ENCODE results near the gene AGPAT3. TPM values are rescaled to one million over a fixed set of nuclear protein-coding genes. Genes with fewer than 3 reads are reported as not detected.
A peak's percentile ranks its signal among the peaks of the same experiment; 100 is the strongest.

AGPAT3 gene
- total RNA-seq, 1 experiment from 2014 or later, result 58.3 TPM

DNA sequence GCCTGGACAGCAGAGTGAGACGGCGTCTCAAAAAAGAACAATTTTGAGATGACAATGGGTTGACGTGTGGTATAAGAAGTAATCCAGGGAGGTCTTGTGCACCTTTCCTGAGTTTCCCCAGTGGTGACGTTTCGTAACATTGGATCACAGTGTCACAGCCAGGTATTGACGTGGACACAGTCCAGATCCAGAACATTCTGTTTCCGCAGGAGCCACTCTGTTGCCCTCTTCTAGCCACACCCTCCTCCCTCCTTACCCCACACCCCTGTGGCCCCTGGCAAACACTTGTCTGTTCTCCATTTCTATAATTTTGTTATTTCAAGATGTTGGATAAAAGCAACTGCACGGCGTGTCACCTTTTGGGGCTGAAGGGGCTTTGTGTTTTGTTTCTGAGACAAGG lies 140.6 kb downstream of the AGPAT3 start:
- no peak overlapping the region for H3K4me3 Mint-ChIP-seq (ENCODE audit: unreplicated experiment)
- BruUV-seq (replicated peaks), result no TSS peak
- H3K27me3 Mint-ChIP-seq (ENCODE audit: insufficient read depth, unreplicated experiment), result no peaks in the 10 kb centered on the region
- H3K27ac Mint-ChIP-seq (ENCODE audit: low read depth, unreplicated experiment), result peak overlapping the region; percentile 80
- DNase-seq (ENCODE audit: unreplicated experiment), result peak; percentile 14
- intact Hi-C loops (cut with micrococcal nuclease), result no loop called here
- CTCF ChIA-PET, result no interaction called here
- peaks cover 14% of the 10 kb centered on the region for H3K4me1 Mint-ChIP-seq (ENCODE audit: insufficient read depth, unreplicated experiment)
- TF ChIP-seq, protein P1, sequence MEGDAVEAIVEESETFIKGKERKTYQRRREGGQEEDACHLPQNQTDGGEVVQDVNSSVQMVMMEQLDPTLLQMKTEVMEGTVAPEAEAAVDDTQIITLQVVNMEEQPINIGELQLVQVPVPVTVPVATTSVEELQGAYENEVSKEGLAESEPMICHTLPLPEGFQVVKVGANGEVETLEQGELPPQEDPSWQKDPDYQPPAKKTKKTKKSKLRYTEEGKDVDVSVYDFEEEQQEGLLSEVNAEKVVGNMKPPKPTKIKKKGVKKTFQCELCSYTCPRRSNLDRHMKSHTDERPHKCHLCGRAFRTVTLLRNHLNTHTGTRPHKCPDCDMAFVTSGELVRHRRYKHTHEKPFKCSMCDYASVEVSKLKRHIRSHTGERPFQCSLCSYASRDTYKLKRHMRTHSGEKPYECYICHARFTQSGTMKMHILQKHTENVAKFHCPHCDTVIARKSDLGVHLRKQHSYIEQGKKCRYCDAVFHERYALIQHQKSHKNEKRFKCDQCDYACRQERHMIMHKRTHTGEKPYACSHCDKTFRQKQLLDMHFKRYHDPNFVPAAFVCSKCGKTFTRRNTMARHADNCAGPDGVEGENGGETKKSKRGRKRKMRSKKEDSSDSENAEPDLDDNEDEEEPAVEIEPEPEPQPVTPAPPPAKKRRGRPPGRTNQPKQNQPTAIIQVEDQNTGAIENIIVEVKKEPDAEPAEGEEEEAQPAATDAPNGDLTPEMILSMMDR (IDR thresholded peaks at IDR 0.05; ENCODE audit: unreplicated experiment), result no peak
- no peaks in the 10 kb centered on the region for H3K9me3 Mint-ChIP-seq (ENCODE audit: unreplicated experiment)
- POLR2A ChIA-PET, result interaction anchor here (0.7 to 1.0 kb wide), 2 partner anchors 15 to 223 kb away, joined by 3 to 4 read pairs; no protein-coding TSS in a partner anchor
- no peaks in the 10 kb centered on the region for H3K36me3 Mint-ChIP-seq (ENCODE audit: insufficient read depth, unreplicated experiment)

DNA sequence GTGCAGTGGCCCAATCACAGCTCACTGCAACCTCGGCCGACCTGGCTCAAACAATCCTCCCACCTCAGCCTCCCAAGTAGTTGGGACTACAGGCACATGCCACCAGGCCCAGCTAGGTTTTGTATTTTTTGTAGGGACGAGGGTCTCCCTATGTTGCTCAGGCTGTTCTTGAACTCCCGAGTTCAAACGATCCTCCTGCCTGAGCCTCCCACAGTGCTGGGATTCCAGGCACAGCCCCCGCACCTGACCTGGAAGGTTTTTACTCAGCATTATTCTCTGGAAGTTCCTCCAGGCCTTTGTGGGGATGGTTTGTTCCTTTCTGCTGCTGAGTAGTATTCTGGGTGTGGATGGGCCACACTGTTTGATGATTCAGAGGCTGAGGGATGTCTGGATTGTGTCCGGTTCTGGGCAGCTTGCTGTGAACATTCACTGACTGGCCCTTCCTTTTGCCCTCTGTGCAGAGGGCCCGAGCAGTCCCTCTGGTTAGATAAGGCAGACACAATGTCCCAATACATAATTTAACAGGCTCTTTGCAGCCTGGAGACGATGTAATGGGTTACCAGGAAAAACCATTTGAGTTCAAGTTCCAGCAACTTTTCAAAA lies 141.1 kb downstream of the AGPAT3 start:
- BruUV-seq (replicated peaks), result no TSS peak
- no peak overlapping the region for H3K4me3 Mint-ChIP-seq (ENCODE audit: unreplicated experiment)
- ChIA-PET POLR2A (interaction anchor here (0.5 to 1.0 kb wide), 2 partner anchors 14 to 234 kb away, joined by 3 to 4 read pairs; no protein-coding TSS in a partner anchor), CTCF (no interaction called here)
- H3K27ac Mint-ChIP-seq (ENCODE audit: low read depth, unreplicated experiment), result peak overlapping the region; percentile 80
- DNase-seq (ENCODE audit: unreplicated experiment), result peak; percentile 72
- no peaks in the 10 kb centered on the region for H3K9me3 Mint-ChIP-seq (ENCODE audit: unreplicated experiment)
- H3K27me3 Mint-ChIP-seq (ENCODE audit: insufficient read depth, unreplicated experiment), result no peaks in the 10 kb centered on the region
- intact Hi-C loops (cut with micrococcal nuclease), result no loop called here
- peaks cover 15% of the 10 kb centered on the region for H3K4me1 Mint-ChIP-seq (ENCODE audit: insufficient read depth, unreplicated experiment)
- TF ChIP-seq, protein P1 (IDR thresholded peaks at IDR 0.05; ENCODE audit: unreplicated experiment), result no peak
- H3K36me3 Mint-ChIP-seq (ENCODE audit: insufficient read depth, unreplicated experiment), result no peaks in the 10 kb centered on the region

DNA sequence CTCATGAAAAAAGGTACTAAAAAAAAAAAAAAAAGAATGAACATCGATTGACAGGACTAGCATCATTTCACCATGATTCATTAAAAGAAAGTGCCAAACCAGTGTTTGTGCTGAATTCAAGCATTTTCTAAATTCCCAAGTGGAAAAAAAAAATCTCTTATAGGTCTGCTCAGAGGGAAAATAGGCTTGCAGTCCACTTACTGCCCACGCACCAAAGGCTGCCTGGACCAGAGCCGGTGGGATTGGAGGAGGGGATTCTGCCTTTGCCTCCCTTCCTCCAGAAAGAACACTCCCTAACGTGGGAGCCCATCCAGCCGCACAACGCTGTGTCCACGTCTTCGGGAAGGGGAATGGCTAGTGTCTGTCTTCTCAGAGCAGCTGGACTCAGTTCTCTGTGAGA lies 141.6 kb downstream of the AGPAT3 start:
- intact Hi-C loops (cut with micrococcal nuclease), result no loop called here
- TF ChIP-seq, protein P1 (IDR thresholded peaks at IDR 0.05; ENCODE audit: unreplicated experiment), result no peak
- Mint-ChIP-seq H3K4me3 (ENCODE audit: unreplicated experiment) (no peak overlapping the region), H3K4me1 (ENCODE audit: insufficient read depth, unreplicated experiment) (peaks cover 15% of the 10 kb centered on the region), H3K36me3 (ENCODE audit: insufficient read depth, unreplicated experiment) (no peaks in the 10 kb centered on the region), H3K27me3 (ENCODE audit: insufficient read depth, unreplicated experiment) (no peaks in the 10 kb centered on the region), H3K27ac (ENCODE audit: low read depth, unreplicated experiment) (peak overlapping the region; percentile 80), H3K9me3 (ENCODE audit: unreplicated experiment) (no peaks in the 10 kb centered on the region)
- no TSS peak for BruUV-seq (replicated peaks)
- POLR2A ChIA-PET, result interaction anchor here (0.5 kb wide), 1 partner anchor 235 kb away, joined by 3 read pairs; no protein-coding TSS in a partner anchor
- CTCF ChIA-PET, result no interaction called here
- DNase-seq (ENCODE audit: unreplicated experiment), result no peak

DNA sequence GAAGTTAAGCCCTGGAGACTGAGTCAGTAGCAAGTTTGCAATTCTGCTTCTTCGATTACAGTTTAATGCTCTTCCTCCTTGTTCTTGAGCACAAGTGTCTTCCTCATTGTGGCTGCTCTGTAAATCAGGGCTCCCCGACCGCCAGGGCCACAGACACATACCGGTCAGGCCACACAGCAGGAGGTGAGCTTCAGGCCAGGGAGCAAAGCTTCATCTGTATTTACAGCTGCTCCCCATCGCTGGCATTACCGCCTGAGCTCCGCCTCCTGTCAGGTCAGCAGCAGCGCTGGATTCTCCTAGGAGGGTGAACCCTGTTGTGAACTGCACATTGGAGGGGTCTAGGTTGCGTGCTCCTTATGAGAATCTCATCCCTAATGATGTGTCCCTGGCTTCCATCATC lies 145.4 kb downstream of the AGPAT3 start:
- no peak overlapping the region for H3K4me3 Mint-ChIP-seq (ENCODE audit: unreplicated experiment)
- peaks cover 25% of the 10 kb centered on the region for H3K4me1 Mint-ChIP-seq (ENCODE audit: insufficient read depth, unreplicated experiment)

More for the DNA sequence above, 145.4 kb downstream of the AGPAT3 start:
- no peaks in the 10 kb centered on the region for H3K9me3 Mint-ChIP-seq (ENCODE audit: unreplicated experiment)
- H3K27ac Mint-ChIP-seq (ENCODE audit: low read depth, unreplicated experiment), result no peak overlapping the region
- no peaks in the 10 kb centered on the region for H3K36me3 Mint-ChIP-seq (ENCODE audit: insufficient read depth, unreplicated experiment)
- DNase-seq (ENCODE audit: unreplicated experiment), result no peak
- intact Hi-C loops (cut with micrococcal nuclease), result no loop called here
- BruUV-seq (replicated peaks), result no TSS peak
- CTCF ChIA-PET, result interaction anchor here (0.6 to 0.8 kb wide), 2 partner anchors 62 to 200 kb away, joined by 3 to 4 read pairs; no protein-coding TSS in a partner anchor
- POLR2A ChIA-PET, result interaction anchor here (0.6 to 0.7 kb wide), 2 partner anchors 146 to 248 kb away, joined by 3 read pairs; no protein-coding TSS in a partner anchor
- H3K27me3 Mint-ChIP-seq (ENCODE audit: insufficient read depth, unreplicated experiment), result no peaks in the 10 kb centered on the region
- TF ChIP-seq, protein P1 (IDR thresholded peaks at IDR 0.05; ENCODE audit: unreplicated experiment), result no peak

All from MCF 10A (cell line).